ELF-1 (cell line): ENCODE results near the gene CCDC12.

Source experiments
- DNase-seq: peaks from one replicate; pipeline ENCODE4 v3.0.0-alpha.2; 2016; ENCODE audit warnings: low read depth, low spot score

CCDC12 gene

DNA sequence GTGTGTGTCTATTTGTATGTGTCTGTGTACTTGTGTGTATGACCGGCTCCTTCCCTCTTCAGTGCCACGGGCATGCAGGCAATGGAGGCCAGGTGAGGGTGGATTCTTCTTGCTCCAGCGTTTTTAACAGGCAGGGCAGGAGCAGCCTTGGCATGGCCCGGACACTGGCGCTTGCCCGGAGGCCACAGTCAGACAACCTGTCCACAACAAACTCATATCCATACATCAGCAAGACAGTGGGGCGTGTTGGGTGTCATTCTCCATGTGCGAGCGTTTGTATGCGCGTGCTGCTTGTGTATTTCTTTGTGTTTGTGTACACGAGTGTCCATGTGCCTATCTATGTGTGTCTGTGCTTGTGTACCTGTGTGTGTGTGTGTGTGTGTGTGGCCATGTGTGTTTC, 69.3 kb downstream of the CCDC12 start:
- no peak for DNase-seq

DNA sequence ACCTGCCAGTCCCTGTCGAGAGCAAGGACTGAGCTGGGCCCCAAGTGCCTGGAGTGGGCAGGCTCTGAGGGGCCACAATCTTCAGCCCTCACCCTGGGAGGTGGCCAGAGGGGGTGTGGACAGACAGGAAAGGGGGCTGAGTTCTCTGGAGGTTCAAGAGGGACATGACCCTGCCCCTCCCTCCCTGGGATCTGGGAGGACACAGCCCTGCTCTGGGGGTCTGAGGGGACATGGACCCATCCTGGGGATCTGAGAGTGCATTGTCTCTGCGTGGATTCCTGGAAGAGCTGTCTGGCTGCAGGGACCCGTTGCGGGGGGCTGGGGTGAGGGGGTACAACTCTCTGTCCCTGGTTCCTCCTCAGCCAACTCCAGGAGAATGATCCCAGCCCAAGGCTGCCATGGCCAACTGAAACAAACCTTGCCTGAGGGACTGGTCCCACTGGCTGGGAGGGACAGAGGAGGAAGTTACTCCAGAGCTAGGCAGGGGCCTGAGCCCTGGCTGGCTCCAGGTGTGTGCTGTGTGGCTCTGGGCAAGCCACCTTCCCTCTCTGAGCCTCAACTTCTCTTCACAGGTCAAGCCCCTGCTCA, 70.0 kb downstream of the CCDC12 start:
- DNase-seq = no peak

DNA sequence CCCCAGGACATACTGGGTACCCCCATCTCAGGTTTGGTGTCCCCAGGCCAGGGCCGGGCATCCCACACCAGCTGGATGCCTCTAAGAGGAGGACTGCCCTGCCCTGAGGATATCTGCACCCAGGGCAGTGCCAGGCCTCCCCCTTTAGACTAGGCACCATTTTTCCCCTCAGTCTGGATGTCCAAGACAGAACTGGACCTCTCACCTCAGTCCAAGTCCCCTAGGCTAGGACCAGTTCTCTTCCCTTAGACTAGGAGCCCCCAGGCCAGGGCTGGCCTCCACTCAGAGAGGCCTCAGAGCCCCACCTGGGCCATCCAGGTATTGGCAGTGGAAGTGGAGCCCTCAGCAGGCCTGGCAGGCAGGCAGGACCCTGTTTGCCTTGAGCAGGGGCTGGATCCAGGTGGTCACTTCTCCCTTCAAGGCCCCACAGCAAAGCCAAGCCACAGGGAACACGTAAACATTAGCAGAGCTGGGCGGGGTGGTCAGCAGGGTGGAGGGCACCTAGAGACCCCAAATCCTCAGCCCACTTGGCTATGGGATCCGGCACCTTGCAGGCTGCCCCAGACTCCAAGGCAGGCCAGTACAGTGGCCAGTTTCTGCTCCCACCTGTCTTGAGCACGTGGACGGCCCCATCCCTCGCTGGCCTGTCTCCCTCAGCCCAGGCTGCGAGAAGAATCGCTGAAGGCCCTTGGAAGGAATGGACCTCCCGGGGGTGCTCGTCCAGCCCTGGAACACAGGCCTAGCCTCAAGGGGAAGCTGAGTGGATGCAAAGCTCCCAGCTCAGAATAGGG, 70.7 kb downstream of the CCDC12 start:
- DNase-seq = no peak

DNA sequence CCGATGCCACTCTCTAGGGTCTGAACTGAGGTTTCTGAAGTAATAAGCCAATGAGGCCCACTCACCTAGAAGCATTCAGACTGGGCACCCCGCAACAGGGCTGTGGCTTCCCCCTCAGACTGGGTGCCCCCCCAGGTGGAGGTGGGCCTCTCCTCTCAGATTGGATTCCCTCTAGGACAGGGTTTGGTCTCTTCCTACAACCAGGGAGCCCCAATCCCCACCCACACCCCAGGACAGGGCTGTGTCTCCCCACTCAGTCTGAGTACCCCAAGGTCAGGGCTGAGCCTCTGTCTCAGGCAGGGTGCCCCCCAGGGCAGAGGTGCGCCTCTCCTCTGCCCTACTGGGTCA, 71.4 kb downstream of the CCDC12 start:
- no peak for DNase-seq

DNA sequence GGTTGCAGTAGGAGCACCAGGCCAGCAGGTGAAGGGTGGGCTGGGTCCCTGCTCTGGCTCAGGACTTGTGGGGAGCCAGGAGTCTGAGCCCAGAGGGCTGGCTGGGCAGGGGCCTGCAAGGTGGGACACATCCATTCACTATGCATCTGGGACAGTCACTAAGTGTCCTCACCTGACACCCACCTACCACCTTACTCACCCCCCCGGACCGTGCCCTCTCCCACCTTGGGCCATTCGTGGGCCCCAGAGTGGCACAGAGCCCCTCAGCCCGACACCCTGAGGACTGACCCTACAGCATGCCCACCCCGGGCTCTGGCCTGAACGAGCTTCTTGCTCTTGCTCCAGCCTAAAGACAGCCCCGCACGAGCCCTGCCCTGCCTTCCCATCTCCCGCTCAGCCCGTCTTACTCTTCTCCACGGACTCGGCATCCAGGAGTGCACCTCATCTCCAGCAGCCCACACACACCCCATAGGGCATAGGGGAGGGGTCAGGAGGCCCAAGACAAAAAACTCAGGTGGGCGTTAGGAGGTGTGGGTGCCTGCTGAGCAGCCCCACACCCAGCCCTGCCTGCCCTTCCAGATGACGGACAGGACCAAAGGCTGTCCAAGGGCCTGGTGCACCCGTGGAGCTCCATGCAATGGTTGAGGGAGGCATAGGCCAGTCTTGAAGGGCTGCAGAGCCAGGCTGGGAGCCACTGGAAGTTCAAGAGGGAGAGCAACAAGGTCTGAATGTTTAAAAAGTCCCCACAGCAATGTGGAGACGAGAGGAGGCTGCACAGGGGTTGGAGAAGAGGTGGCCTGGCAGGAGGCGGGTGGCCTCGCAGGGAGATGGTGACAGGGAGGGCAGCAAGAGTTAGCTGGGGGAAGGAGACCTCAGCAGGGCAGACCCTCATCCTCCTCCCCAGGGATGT, 72.0 kb downstream of the CCDC12 start:
- no peak for DNase-seq

DNA sequence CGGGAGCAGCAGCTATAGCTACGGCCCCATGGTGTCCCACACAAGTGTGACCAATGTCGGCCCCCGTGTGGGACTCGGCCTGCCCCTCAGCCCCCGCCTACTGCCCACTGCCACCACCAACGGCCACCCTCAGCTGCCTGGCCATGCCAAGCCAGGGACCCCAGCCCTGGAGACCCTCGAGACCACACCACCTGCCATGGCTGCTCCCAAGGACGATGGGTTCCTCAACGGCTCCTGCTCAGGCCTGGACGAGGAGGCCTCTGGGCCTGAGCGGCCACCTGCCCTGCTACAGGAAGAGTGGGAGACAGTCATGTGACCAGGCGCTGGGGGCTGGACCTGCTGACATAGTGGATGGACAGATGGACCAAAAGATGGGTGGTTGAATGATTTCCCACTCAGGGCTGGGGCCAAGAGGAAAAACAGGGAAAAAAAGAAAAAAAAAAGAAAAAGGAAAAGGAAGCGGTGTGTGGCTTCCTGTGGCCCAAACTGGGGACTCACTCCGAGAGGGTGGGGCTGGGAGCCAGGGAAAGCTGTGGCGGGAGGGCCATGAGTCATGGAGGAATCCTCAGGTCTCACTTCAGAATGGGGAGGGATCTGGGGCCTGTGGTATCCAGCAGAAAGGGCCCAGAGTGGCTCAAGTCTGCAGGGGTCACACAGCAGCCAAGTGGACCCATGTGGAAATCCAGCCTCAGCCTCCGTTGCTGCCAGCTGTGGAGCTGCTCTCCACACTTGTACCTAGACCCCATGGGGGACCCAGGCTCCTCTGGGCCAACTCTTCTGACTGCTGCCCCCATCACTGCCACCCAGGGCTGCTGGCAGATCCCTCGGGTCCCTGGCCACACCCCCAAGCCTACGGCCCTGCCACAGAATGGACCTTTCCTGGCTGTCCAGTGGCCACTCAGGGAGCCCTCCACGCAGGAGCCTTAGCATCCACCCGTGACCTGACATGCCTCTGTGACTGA, 72.9 kb downstream of the CCDC12 start:
- DNase-seq = no peak

DNA sequence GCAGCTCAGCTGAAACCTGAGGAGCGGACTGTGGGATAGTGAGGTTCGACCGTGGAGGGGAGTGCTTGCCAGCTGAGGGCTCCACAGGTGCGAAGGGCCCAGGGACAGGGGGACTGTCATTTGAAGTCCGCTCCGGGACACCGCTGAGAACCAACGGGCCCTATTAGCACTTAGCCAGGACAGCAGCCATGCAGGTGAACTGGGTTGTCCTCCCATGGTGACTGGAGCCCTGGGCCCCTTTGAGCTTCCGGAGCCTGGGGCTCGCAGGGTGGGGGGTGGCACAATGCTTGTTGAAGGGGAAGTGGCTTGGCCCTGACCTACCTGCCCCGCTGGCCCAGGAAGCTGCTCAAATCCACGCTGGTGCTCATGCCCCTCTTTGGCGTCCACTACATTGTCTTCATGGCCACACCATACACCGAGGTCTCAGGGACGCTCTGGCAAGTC, 74.3 kb downstream of the CCDC12 start:
- no peak for DNase-seq

DNA sequence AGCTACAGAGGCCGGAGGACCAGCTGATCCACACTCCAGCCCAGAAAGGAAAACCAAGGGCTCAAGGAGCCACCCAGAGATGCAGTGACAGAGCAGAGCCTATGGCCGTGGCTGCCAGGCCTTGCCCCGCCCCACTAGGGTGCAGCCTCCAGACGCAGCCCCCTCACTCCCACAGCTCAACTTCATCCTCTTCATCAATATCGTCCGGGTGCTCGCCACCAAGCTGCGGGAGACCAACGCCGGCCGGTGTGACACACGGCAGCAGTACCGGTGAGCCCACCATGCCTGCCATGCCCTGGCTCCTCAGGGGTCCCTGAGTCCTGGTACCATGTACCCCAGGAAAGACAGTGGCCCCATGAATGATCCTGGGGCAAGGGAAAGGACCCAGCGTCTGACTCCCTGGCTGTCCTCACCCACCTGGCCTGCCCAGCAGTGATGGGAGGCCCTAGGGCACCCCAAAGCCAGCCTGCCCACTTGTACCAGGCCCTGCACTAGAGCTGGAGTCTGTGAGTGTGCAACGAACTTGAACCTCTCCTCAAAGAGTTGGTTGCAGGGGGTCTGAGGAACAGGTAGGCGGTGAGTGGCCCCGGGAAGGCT, 74.9 kb downstream of the CCDC12 start:
- DNase-seq = no peak

DNA sequence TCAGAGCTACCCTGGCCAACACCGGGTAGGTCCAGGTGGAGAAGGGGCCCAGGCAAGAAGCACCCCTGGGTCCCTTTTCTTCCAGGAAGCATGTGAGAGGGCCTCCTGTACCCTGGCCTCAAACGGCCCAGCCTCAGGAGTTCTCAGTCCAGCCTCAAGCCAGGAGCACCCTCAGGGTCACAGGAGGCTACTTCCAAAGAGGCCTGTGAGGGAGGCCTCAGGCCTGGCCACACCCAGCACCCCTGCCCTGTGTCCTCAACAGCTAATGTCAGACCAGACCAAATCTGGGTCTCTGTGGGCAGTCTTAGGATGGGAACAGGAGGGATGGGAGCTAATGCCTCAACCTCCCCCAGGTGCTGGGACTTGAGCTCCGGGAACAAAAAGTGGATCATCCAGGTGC, 75.5 kb downstream of the CCDC12 start:
- no peak for DNase-seq

DNA sequence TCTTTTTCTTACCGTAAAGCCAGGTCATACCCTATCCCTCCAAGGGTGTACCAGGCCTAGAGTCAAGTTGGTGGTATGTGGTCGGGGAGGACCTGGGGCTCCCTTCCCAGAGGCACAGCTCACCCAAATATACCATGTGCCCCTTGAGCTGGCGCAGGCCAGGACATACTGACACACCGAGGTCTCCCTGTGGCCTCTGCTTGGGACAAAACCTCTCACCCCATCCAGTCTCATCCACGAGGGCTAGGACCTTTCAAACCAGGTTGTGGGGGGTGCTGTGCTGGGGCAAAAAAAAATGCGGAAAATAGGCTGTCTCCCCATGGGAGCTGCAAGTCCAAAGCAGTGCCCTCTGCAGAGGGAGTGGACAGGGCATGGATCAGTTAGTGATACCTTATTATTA, 76.2 kb downstream of the CCDC12 start:
- no peak for DNase-seq

DNA sequence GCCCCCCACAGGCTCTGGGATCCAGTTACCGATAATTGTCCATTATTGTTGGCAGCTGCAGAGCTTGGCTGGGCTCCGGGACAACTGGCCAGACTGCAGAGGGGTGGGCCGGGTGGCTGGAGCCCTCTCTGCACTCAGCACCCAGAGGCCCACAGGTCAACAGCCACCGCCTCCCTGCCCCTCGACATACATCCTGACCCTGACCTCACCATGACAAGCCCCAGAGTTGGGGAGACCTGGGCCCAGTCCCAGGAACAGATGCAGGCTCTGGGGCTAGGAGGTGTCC, 76.6 kb downstream of the CCDC12 start:
- DNase-seq = no peak

DNA sequence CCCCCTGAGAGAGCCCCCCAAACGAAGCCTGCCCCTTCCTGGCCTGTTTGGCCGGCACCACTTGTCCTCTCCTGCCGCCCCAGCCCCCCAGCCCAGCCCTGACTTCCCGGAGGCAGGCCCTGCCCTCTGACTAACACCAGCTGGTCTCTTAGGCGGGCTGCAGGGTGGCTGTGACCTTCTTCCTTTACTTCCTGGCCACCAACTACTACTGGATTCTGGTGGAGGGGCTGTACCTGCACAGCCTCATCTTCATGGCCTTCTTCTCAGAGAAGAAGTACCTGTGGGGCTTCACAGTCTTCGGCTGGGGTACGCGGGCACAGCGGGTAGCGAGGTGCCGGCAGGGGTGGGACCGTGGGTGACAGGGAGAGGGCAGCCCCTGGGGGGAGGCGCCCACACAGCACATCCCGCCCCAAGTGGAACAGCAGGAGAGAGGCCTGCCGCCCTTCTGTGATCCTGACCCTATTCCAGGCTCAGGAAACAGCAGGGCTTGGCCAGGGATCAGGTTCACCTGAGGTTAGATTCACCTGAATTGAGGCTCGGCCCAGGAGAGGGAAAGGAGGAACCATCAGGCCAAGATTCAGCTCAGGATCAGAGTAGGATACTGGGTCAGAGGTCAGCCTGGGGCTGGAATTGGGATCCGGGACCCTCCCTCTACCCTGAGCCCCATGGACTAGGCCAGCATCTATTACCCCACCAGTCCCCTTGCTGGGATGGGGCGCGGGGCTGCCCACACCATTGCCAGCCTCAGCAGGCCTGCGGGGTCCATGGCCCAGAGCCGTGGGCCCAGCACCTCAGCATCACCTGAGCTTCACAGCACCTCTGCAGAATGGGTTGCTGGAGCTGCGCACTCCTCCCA, 77.2 kb downstream of the CCDC12 start:
- no peak for DNase-seq

DNA sequence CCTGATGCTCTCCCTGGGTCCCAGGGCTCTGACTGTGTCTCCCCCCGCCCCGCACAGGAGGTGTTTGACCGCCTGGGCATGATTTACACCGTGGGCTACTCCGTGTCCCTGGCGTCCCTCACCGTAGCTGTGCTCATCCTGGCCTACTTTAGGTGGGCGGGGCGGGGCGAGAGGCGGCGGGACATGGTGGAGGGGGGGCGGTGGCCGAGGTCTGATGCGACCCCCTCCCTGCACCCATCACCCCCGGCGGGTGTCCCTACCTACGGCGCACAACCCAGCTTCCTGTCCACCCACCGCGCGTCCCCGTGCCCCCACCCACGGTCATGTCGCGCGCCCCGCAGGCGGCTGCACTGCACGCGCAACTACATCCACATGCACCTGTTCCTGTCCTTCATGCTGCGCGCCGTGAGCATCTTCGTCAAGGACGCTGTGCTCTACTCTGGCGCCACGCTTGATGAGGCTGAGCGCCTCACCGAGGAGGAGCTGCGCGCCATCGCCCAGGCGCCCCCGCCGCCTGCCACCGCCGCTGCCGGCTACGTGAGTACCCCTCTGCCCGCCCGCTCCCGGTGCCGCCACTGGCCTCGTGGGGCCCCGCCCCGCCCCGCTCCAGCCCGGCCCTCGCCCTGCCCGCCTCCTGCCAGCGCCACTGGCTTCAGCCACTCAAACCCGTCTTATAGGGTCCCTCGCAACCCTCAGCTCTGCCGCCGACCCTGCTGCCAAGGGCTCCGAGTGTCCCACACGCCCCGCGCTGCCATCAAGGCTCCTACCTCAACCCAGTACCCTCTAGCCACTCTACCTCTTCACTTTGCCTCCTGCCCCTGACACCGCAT, 78.0 kb downstream of the CCDC12 start:
- no peak for DNase-seq

DNA sequence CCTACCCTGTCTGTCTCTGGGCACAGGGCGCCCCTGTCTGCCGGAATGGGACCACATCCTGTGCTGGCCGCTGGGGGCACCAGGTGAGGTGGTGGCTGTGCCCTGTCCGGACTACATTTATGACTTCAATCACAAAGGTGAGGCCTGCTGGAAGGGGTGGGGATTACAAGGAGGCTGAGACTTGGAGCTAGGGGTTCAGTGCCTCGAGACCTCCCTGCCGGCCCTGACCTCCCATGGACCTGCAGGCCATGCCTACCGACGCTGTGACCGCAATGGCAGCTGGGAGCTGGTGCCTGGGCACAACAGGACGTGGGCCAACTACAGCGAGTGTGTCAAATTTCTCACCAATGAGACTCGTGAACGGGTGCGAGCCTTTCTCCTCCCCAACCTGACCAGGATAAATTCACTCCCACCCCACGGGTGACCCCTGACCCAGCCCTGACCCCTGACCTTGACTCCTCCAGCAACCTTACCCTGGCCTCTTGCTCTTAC, 78.7 kb downstream of the CCDC12 start:
- DNase-seq = no peak

DNA sequence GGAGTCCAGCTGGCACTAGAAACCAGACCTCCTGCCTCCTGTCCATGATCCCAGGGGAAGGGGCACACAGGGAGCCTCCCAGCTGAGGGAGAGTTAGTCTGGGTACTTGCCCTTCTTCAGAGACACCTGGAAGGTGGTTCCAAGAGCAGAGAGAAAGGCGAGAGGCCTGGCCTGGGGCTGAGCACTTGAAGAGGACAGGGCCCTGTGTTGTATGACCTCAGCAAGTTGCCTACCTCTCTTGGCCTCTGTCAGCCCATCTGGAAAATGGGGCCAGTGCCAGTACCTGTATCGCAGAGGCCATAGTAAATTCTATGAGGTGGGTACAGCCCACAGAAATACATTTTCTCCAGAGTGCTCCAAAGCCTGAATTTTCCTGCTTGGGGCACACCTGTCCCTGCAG, 79.5 kb downstream of the CCDC12 start:
- DNase-seq = no peak

DNA sequence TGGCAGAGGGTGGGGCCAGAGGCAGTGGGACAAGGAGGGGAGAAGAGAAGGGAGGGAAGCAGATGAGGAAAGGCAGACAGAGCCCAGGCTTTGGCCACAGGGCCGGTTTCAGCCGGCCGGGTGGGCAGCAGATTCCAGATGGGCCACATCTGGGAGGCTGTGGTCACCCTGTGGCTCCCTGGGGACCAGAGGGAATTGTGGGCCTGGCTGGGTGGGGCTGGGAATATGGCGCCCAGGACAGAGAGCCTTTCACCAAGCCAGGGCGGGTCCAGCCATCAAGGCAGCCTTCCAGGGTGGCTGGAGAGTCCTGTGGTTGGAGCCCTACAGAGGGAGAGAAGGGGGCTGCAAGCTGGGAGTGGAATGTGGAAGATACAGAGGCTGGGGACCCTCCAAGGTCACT, 80.2 kb downstream of the CCDC12 start:
- DNase-seq = no peak

DNA sequence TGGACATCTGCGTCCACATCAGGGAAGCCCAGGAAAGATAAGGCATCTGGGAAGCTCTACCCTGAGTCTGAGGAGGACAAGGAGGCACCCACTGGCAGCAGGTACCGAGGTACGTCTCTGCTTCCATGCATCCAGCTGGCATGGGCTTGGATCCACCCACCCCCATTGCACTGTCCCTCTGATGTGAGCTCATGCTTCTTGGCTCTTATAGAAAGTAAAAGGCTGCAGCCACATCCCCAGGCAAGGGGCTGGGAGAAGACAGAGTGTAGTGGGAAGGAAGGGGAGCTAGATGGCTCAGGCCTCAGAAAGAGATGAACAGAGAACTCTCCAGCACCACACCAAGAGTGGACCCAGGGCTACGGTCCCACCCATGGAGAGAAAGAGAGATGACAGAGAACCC, 80.8 kb downstream of the CCDC12 start:
- no peak for DNase-seq

DNA sequence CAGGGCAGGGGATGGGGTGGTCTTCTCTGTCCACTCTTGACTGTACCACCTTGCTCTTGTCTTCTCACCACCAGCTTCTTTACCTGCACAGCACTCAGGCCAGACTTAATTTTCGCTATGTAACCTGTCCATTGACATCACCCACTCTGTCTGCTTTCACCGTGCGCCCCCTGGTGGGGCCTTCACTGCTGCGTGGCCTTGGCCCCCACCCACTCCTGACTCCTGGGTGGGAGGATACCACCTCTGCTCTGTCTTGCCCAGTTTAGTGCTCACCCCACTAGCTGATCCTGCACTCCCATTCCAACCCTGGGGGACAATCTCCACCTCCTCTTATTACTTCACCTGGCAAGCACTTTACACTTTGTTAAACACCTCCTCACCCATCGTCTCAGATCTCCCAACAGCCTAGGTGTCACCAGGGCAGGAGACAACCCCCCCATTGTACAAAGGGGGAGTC, 81.3 kb downstream of the CCDC12 start:
- peak; percentile 60 for DNase-seq

DNA sequence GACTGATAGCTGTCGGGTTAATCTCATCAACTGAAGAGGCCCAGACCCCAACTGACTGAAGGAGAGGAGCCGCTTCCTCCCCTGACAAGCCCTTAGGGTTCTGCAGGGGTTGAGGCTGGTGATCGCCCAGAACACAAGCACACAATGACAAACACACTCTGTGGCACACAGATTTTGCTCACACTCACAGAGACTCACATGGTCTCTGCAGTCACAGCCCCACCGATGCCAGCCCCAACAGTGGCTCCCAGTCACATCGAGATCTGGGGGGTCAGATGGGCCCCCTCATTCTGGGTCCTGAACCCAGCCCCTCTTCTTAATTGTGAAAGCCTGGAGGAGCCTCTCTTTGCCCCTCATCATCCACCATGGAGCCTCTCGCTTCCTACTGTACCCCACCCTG, 82.3 kb downstream of the CCDC12 start:
- DNase-seq = no peak
